ENCODE data around the gene TRERF1. TPM values are rescaled to one million over a fixed set of nuclear protein-coding genes. Genes with fewer than 3 reads are reported as not detected.
A peak's percentile ranks its signal among the peaks of the same experiment; 100 is the strongest.

TRERF1 gene
- total RNA-seq, 4 donors from 2014 or later, result 3.3 to 16.3 (median 7.2) TPM

DNA sequence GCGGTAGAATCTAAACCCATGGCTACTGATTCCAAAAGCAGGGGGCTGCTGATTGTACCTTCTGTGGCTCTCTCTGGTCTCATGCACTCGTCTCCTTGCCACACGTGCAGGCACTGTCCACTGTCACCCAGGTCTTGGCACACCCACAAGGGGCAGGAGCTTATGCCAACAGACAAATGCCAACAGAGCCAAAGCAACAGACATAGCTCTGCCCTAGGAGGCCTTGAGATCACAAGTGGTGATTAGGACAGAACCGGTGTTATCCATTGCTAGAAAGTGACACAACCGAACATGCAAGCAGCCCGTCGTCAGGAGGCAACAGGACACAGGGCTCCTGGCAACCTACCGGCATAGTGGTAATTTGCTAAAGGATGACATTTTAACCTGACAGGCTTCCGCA lies 197.2 kb downstream of the TRERF1 start:
- TF ChIP-seq, protein P1, sequence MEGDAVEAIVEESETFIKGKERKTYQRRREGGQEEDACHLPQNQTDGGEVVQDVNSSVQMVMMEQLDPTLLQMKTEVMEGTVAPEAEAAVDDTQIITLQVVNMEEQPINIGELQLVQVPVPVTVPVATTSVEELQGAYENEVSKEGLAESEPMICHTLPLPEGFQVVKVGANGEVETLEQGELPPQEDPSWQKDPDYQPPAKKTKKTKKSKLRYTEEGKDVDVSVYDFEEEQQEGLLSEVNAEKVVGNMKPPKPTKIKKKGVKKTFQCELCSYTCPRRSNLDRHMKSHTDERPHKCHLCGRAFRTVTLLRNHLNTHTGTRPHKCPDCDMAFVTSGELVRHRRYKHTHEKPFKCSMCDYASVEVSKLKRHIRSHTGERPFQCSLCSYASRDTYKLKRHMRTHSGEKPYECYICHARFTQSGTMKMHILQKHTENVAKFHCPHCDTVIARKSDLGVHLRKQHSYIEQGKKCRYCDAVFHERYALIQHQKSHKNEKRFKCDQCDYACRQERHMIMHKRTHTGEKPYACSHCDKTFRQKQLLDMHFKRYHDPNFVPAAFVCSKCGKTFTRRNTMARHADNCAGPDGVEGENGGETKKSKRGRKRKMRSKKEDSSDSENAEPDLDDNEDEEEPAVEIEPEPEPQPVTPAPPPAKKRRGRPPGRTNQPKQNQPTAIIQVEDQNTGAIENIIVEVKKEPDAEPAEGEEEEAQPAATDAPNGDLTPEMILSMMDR (IDR thresholded peaks at IDR 0.05), result no peak
- no peak for TF ChIP-seq POLR2A (IDR thresholded peaks at IDR 0.05)
- H3K4me1 ChIP-seq, result peaks cover 0 to 3% of the 10 kb centered on the region in 2 donors
- no peak overlapping the region for H3K4me3 ChIP-seq
- no peak for DNase-seq
- intact Hi-C loops (cut with DNase I; ENCODE audit: low total_unique reads), result no loop called here
- H3K27ac ChIP-seq, result no peak overlapping the region
- no peaks in the 10 kb centered on the region for H3K36me3 ChIP-seq
- no peaks in the 10 kb centered on the region for H3K9me3 ChIP-seq
- no peaks in the 10 kb centered on the region for H3K27me3 ChIP-seq

DNA sequence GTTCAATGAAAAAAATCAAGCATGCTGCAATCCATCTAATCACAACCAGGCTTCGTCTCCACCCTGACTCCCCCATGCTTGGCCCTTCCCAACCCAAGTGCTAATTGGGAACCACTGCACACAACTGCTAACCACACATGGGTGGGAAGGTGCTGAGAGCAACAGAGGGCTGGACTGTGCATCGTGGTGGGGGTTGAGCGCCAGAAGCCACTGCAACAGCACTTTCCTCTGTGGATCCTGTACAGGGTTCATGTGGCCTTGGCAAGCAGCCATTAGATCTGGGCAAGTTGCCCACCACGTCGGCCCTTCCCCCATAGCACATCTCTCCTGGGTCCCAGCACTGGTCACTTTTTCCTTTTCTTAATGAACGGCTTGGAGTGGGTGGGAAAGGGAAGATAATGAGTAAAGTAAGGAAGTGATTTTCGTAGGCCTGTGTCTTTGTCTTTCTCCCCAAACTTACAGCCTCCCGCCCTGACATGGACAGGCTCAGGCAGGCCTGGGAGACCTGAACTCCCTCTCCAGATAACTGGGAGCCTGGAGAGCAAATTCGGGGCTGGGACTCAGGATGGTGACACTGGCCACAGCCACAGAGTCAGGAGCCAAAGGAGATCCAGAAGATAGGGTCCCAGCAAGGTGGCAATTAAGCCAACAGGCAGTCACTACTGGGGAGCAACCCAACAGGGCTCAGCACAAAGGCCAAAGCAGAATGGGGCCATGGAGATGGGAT lies 199.7 kb downstream of the TRERF1 start:
- H3K27ac ChIP-seq, result peak overlapping the region; percentile 67 to 75

DNA sequence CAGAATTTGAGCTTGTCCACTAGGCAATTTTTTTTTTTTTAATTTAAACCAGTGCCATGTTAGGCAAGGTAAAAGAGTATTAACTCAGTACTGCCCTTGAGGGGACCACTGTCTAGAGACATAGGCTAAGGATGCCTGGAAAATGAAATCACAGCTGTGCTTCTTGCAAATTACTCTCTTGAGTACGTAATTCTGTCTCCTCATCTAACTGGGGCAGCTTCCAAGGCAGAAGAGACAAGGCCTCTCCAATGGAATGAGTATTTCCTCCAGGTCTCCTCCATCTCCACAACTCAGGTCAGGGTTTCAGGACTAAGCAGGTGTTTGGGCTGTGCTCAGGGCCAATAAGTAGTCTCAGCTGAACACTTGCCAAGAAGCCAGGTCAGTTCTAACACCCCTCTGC lies 200.2 kb downstream of the TRERF1 start:
- Histone ChIP-seq H3K4me3 (no peak overlapping the region), H3K36me3 (no peaks in the 10 kb centered on the region), H3K27me3 (no peaks in the 10 kb centered on the region), H3K9me3 (no peaks in the 10 kb centered on the region), H3K4me1 (peaks cover 0 to 3% of the 10 kb centered on the region in 2 donors), H3K27ac (peak overlapping the region; percentile 67 to 75)
- DNase-seq, result no peak
- TF ChIP-seq, protein P1 (IDR thresholded peaks at IDR 0.05), result no peak
- TF ChIP-seq POLR2A (IDR thresholded peaks at IDR 0.05), result no peak
- intact Hi-C loops (cut with DNase I; ENCODE audit: low total_unique reads), result no loop called here

More for the DNA sequence above, 199.7 kb downstream of the TRERF1 start:
- Histone ChIP-seq H3K27me3 (no peaks in the 10 kb centered on the region), H3K4me1 (peaks cover 0 to 3% of the 10 kb centered on the region in 2 donors), H3K9me3 (no peaks in the 10 kb centered on the region), H3K36me3 (no peaks in the 10 kb centered on the region), H3K4me3 (no peak overlapping the region)
- intact Hi-C loops (cut with DNase I; ENCODE audit: low total_unique reads), result no loop called here
- TF ChIP-seq, protein P1 (IDR thresholded peaks at IDR 0.05), result no peak
- no peak for TF ChIP-seq POLR2A (IDR thresholded peaks at IDR 0.05)
- peak; percentile 66 to 83 for DNase-seq

DNA sequence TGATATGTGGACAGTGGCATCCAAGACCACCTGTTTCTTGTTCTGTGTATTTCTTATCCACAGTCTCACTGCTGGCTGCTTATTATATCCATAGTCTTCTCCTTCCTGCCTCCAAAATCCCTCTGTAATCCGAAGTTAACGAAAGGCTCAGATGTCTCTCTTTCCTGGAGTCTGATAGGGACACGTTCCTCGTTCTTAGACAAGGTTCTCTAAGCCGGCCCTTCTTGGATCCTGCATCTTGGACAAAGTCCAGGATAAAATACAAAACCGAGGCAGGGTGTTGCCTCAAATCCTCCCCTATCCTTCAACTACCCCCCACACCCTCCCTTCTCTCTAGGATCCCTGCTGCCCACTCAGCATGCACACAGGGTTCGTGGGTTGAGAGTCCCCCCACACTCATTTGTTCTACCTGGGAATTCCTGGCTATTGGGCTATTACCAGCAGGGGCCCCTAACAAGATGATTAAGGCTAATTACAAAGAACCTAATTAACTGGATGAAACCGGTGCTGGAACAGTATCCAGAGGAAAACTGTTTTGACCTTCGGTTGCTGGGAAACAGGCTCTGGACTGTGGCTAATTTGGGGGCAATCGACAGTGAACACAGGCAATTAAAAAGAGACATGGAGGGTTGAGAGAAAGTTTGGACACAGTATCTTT lies 201.3 kb downstream of the TRERF1 start:
- H3K9me3 ChIP-seq, result no peaks in the 10 kb centered on the region
- DNase-seq, result no peak
- peaks cover 0 to 3% of the 10 kb centered on the region in 2 donors for H3K4me1 ChIP-seq
- H3K4me3 ChIP-seq, result no peak overlapping the region
- TF ChIP-seq POLR2A (IDR thresholded peaks at IDR 0.05), result no peak
- TF ChIP-seq, protein P1 (IDR thresholded peaks at IDR 0.05), result no peak
- intact Hi-C loops (cut with DNase I; ENCODE audit: low total_unique reads), result no loop called here
- H3K27ac ChIP-seq, result peak overlapping the region in 1 of 2 donors; percentile 75
- H3K36me3 ChIP-seq, result no peaks in the 10 kb centered on the region
- no peaks in the 10 kb centered on the region for H3K27me3 ChIP-seq

DNA sequence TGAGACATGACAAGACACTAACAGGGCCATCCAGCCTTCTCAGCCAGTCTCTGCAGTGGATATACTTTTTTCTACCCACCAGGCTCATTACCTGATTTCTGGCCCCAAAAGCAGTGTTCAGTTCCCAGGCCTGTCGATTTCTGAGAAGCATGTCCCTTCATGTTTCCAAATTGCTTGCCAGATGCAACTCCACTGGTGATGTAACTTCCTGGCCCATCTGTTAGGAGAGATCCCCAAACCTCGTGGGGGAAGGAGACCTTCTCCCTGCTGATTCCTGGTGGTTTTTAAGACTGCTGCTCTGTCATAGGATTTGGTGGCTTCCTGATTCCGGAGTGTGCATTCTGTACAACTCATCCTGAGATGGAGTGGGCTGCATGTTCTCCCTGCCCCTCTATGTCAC lies 202.4 kb downstream of the TRERF1 start:
- intact Hi-C loops (cut with DNase I; ENCODE audit: low total_unique reads), result no loop called here
- no peaks in the 10 kb centered on the region for H3K36me3 ChIP-seq
- H3K4me3 ChIP-seq, result no peak overlapping the region
- H3K4me1 ChIP-seq, result peaks cover 0 to 3% of the 10 kb centered on the region in 2 donors
- no peak overlapping the region for H3K27ac ChIP-seq
- no peaks in the 10 kb centered on the region for H3K27me3 ChIP-seq
- TF ChIP-seq, protein P1 (IDR thresholded peaks at IDR 0.05), result no peak
- TF ChIP-seq POLR2A (IDR thresholded peaks at IDR 0.05), result no peak
- no peaks in the 10 kb centered on the region for H3K9me3 ChIP-seq
- DNase-seq, result no peak
